PC-9 (cell line): ENCODE data around the gene WNK2. TPM values are rescaled to one million over a fixed set of nuclear protein-coding genes. Genes with fewer than 3 reads are reported as not detected.

Source experiments
- BruUV-seq: library from RNA; stranded (reverse); fragments of 400-500 nt; replicated peaks from 2 replicates; lab custom pipeline; 2021; lab: Mats Ljungman, UMichigan
- CTCF ChIA-PET: fragments of 300-600 bp; sonication (Branson Sonifier 250); formaldehyde crosslinking; loops from one replicate; lab custom pipeline; 2022; ENCODE audit warnings: antibody characterized with exemption; lab: Charles Lee
- POLR2A ChIA-PET: fragments of 300-600 bp; sonication (Branson Sonifier 250); formaldehyde crosslinking; loops from one replicate; lab custom pipeline; 2022; ENCODE audit warnings: antibody characterized with exemption; ENCODE audit not compliant: unreplicated experiment; lab: Charles Lee
- DNase-seq, 2 experiments: peaks; one replicate each; pipeline versions ENCODE4 v3.0.0 to v3.0.0-alpha.2; 2015 to 2022; ENCODE audit warnings: mixed read lengths in 1 of 2
- H2AFZ ChIP-seq: fragments of 200-600 bp; sonication (generic); 2 replicates; pipeline ENCODE4 v1.8.1; 2017; ENCODE audit warnings: antibody characterized with exemption
- H3F3A ChIP-seq: fragments of 200-600 bp; sonication (generic); 2 replicates; pipeline ENCODE4 v1.8.1; 2017; ENCODE audit warnings: antibody characterized with exemption, mild to moderate bottlenecking, low read depth; ENCODE audit not compliant: insufficient read depth
- H3K27ac ChIP-seq: fragments of 200-600 bp; sonication (generic); 2 replicates; pipeline ENCODE4 v1.6.1; 2016; ENCODE audit warnings: mixed run types
- H3K27me3 ChIP-seq: fragments of 200-600 bp; sonication (generic); 2 replicates; pipeline ENCODE4 v1.6.1; 2016; ENCODE audit warnings: low read depth, mixed run types; ENCODE audit not compliant: insufficient read depth
- H3K36me3 ChIP-seq: fragments of 200-600 bp; sonication (generic); 2 replicates; pipeline ENCODE4 v1.6.1; 2016; ENCODE audit warnings: low read depth, mixed run types
- H3K4me1 ChIP-seq: fragments of 200-600 bp; sonication (generic); replicated peaks from 2 replicates; pipeline ENCODE4 v1.6.1; 2016; ENCODE audit warnings: mixed run types; ENCODE audit not compliant: insufficient read depth
- H3K4me2 ChIP-seq: fragments of 200-600 bp; sonication (generic); 2 replicates; pipeline ENCODE4 v1.6.1; 2017; ENCODE audit warnings: mixed run types
- H3K4me3 ChIP-seq: fragments of 200-600 bp; sonication (generic); 2 replicates; pipeline ENCODE4 v1.6.1; 2016; ENCODE audit warnings: mixed run types
- H3K79me2 ChIP-seq: fragments of 200-600 bp; sonication (generic); 2 replicates; pipeline ENCODE4 v1.6.1; 2017; ENCODE audit warnings: low read depth, mixed run types
- H3K9me2 ChIP-seq: fragments of 200-600 bp; sonication (generic); 2 replicates; pipeline ENCODE4 v1.8.1; 2017; ENCODE audit warnings: mild to moderate bottlenecking; ENCODE audit not compliant: insufficient read depth
- H3K9me3 ChIP-seq: fragments of 200-600 bp; sonication (generic); 2 replicates; pipeline ENCODE4 v1.8.1; 2016; ENCODE audit warnings: low read depth; ENCODE audit not compliant: insufficient read depth
- H4K20me1 ChIP-seq: fragments of 200-600 bp; sonication (generic); 2 replicates; pipeline ENCODE4 v1.8.1; 2017; ENCODE audit not compliant: insufficient read depth
- EZH2 ChIP-seq: fragments of 200-600 bp; sonication (generic); IDR thresholded peaks from 2 replicates; pipeline ENCODE4 v1.8.0; 2017; ENCODE audit warnings: antibody characterized with exemption, low read depth
- intact Hi-C: fragments of 100-400 bp; cut with micrococcal nuclease; formaldehyde crosslinking; loops from one replicate; pipeline ENCODE4 v1.10.0; 2022; ENCODE audit not compliant: unreplicated experiment
- total RNA-seq: library from RNA; stranded (reverse); gene quantifications from 2 replicates; pipeline ENCODE4 v1.2.3, GENCODE V29; 2021
- TF ChIP-seq, protein P1 (sequence below): fragments of 200-600 bp; sonication (generic); conservative IDR thresholded peaks from 2 replicates; pipeline ENCODE4 v1.6.1; 2017; ENCODE audit warnings: mixed run types, antibody characterized with exemption, mild to moderate bottlenecking, moderate library complexity

Gene WNK2
- total RNA-seq, 1 experiment from 2014 or later, result 44.6 TPM

GRCh38 chr9:93206576-93207155 is 22.7 kb downstream of the WNK2 start:
- no peaks in the 10 kb centered on the region for H4K20me1 ChIP-seq
- intact Hi-C loops, result no loop called here
- no peaks in the 10 kb centered on the region for H3K9me2 ChIP-seq
- H3K79me2 ChIP-seq, result 0 out of 2 replicates have a peak, but pooled peaks cover 4% of the 10 kb centered on the region
- no peaks in the 10 kb centered on the region for H3K9me3 ChIP-seq
- no peak overlapping the region for H3K4me2 ChIP-seq
- no peaks in the 10 kb centered on the region for H3K36me3 ChIP-seq
- no peak overlapping the region for H3K4me3 ChIP-seq
- no peak overlapping the region for H3K27ac ChIP-seq
- ChIA-PET POLR2A (no interaction called here), CTCF (no interaction called here)
- peaks cover 19% of the 10 kb centered on the region for H3F3A ChIP-seq
- no TSS peak for BruUV-seq
- H3K27me3 ChIP-seq, result no peaks in the 10 kb centered on the region
- no peak for DNase-seq
- TF ChIP-seq EZH2, result no peak
- TF ChIP-seq, protein P1, sequence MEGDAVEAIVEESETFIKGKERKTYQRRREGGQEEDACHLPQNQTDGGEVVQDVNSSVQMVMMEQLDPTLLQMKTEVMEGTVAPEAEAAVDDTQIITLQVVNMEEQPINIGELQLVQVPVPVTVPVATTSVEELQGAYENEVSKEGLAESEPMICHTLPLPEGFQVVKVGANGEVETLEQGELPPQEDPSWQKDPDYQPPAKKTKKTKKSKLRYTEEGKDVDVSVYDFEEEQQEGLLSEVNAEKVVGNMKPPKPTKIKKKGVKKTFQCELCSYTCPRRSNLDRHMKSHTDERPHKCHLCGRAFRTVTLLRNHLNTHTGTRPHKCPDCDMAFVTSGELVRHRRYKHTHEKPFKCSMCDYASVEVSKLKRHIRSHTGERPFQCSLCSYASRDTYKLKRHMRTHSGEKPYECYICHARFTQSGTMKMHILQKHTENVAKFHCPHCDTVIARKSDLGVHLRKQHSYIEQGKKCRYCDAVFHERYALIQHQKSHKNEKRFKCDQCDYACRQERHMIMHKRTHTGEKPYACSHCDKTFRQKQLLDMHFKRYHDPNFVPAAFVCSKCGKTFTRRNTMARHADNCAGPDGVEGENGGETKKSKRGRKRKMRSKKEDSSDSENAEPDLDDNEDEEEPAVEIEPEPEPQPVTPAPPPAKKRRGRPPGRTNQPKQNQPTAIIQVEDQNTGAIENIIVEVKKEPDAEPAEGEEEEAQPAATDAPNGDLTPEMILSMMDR, result no peak
- peaks cover 4% of the 10 kb centered on the region for H3K4me1 ChIP-seq
- no peak overlapping the region for H2AFZ ChIP-seq

GRCh38 chr9:93207326-93207814 is 23.4 kb downstream of the WNK2 start:
- intact Hi-C loops, result no loop called here
- Histone ChIP-seq H3K9me3 (no peaks in the 10 kb centered on the region), H3K36me3 (no peaks in the 10 kb centered on the region), H3K4me1 (no peaks in the 10 kb centered on the region), H3K9me2 (no peaks in the 10 kb centered on the region), H3K79me2 (0 out of 2 replicates have a peak, but pooled peaks cover 4% of the 10 kb centered on the region), H4K20me1 (no peaks in the 10 kb centered on the region), H3K27ac (no peak overlapping the region), H3K27me3 (no peaks in the 10 kb centered on the region), H3K4me2 (no peak overlapping the region), H3F3A (peaks cover 19% of the 10 kb centered on the region), H3K4me3 (no peak overlapping the region), H2AFZ (no peak overlapping the region)
- POLR2A ChIA-PET, result no interaction called here
- CTCF ChIA-PET, result no interaction called here
- no peak for DNase-seq
- TF ChIP-seq EZH2, result no peak
- BruUV-seq, result no TSS peak

GRCh38 chr9:93207860-93208734 is 24.2 kb downstream of the WNK2 start:
- H4K20me1 ChIP-seq, result no peaks in the 10 kb centered on the region
- intact Hi-C loops, result no loop called here
- H3K9me2 ChIP-seq, result no peaks in the 10 kb centered on the region
- H3K79me2 ChIP-seq, result 0 out of 2 replicates have a peak, but pooled peaks cover 3% of the 10 kb centered on the region
- H3K4me2 ChIP-seq, result no peak overlapping the region
- DNase-seq, result no peak
- no peak for TF ChIP-seq EZH2
- TF ChIP-seq, protein P1, result no peak
- no peak overlapping the region for H3K4me3 ChIP-seq
- CTCF ChIA-PET, result interaction anchor here (0.6 kb wide), 1 partner anchor 25 kb away, joined by 3 read pairs; no protein-coding TSS in a partner anchor
- no peak overlapping the region for H2AFZ ChIP-seq
- H3K27ac ChIP-seq, result no peak overlapping the region
- no peaks in the 10 kb centered on the region for H3K36me3 ChIP-seq
- no peaks in the 10 kb centered on the region for H3K4me1 ChIP-seq
- no TSS peak for BruUV-seq
- POLR2A ChIA-PET, result no interaction called here
- no peaks in the 10 kb centered on the region for H3K9me3 ChIP-seq
- peaks cover 19% of the 10 kb centered on the region for H3F3A ChIP-seq
- no peaks in the 10 kb centered on the region for H3K27me3 ChIP-seq
